NCI-H460 (cell line): ENCODE measurements around the gene INSRR. TPM values are rescaled to one million over a fixed set of nuclear protein-coding genes. Genes with fewer than 3 reads are reported as not detected.

Source experiments
- total RNA-seq: library from RNA; depleted of rRNA; stranded (reverse); fragments of >200 nt; shearing (Covaris generic); gene quantifications from 2 replicates; pipeline ENCODE4 v1.2.3, GENCODE V29; 2014; rRNA removed

Gene INSRR
- total RNA-seq, 1 experiment from 2014 or later: 0.42 TPM

Other genes with a start within 250 kb of the INSRR start
- 0.52 TPM in 1 of 2 replicates, not detected in the other for gene HAPLN2, start 239.7 kb downstream of the INSRR start, total RNA-seq
- gene BCAN, start 217.0 kb downstream of the INSRR start, total RNA-seq: 0.07 TPM in 1 of 2 replicates, not detected in the other
- gene NES, start 181.7 kb downstream of the INSRR start, total RNA-seq: 2.2 and 2.5 TPM in 2 replicates
- gene CRABP2, start 153.5 kb downstream of the INSRR start, total RNA-seq: 1.2 and 1.8 TPM in 2 replicates
- 24.6 and 32.1 TPM in 2 replicates for gene METTL25B, start 130.6 kb downstream of the INSRR start, total RNA-seq
- gene ISG20L2, start 130.4 kb downstream of the INSRR start, total RNA-seq: 42.1 and 42.2 TPM in 2 replicates
- 175 and 203 TPM in 2 replicates for gene MRPL24, start 118.0 kb downstream of the INSRR start, total RNA-seq
- 460 and 499 TPM in 2 replicates for gene HDGF, start 107.4 kb downstream of the INSRR start, total RNA-seq
- 52.0 and 67.4 TPM in 2 replicates for gene PRCC, start 91.6 kb downstream of the INSRR start, total RNA-seq
- gene SH2D2A, start 42.3 kb downstream of the INSRR start, total RNA-seq: 135 TPM in 2 replicates
- 5.5 and 6.0 TPM in 2 replicates for gene NTRK1, start 1.7 kb upstream of the INSRR start, total RNA-seq
- 0.27 and 0.29 TPM in 2 replicates for gene PEAR1, start 34.6 kb upstream of the INSRR start, total RNA-seq
- gene LRRC71, start 61.5 kb upstream of the INSRR start, total RNA-seq: not detected in 2 replicates
- 32.0 and 36.8 TPM in 2 replicates for gene ARHGEF11, start 186.6 kb upstream of the INSRR start, total RNA-seq
- not detected in 2 replicates for gene ETV3L, start 240.7 kb upstream of the INSRR start, total RNA-seq